Measurements from ENCODE around the gene MARCHF7. TPM values are rescaled to one million over a fixed set of nuclear protein-coding genes. Genes with fewer than 3 reads are reported as not detected.
"Not testable (repeated sequence)": the region's sequence is repeated elsewhere in the genome, so short reads cannot be mapped to it uniquely, and the experiment has no call there.

Gene MARCHF7
- total RNA-seq, 2 experiments from 2014 or later = 81.5 to 82.4 TPM

- H3K9me3 Mint-ChIP-seq = no peaks in the 10 kb centered on the region
- no peaks in the 10 kb centered on the region for H3K27me3 Mint-ChIP-seq (ENCODE audit: low read depth)
- no peak overlapping the region for H3K4me3 Mint-ChIP-seq
- H3K4me1 Mint-ChIP-seq (ENCODE audit: low read depth) = peaks cover 28% of the 10 kb centered on the region
- H3K27ac Mint-ChIP-seq = no peak overlapping the region
- DNase-seq = no peak
- CTCF ChIA-PET = interaction anchor here (1.1 kb wide), 1 partner anchor 810 kb away, joined by 3 read pairs; no protein-coding TSS in a partner anchor
- intact Hi-C loops (cut with micrococcal nuclease) = loop anchor here (5.0 to 10.0 kb wide), 8 partner anchors 503 to 1858 kb away; partner anchors contain the start of genes PSMD14, RBMS1 and TANK
- peaks cover 25% of the 10 kb centered on the region for H3K36me3 Mint-ChIP-seq (ENCODE audit: low read depth)
These were observed 1.6 kb upstream of the MARCHF7 start for GRCh38 chr2:159710601-159711180.

- Mint-ChIP-seq H3K36me3 (ENCODE audit: low read depth) (peaks cover 30% of the 10 kb centered on the region), H3K4me1 (ENCODE audit: low read depth) (peaks cover 37% of the 10 kb centered on the region), H3K27me3 (ENCODE audit: low read depth) (no peaks in the 10 kb centered on the region), H3K27ac (peak overlapping the region; percentile 90), H3K4me3 (peak overlapping the region; percentile 83), H3K9me3 (no peaks in the 10 kb centered on the region)
- no peak for DNase-seq
- intact Hi-C loops (cut with micrococcal nuclease) = loop anchor here (1.0 to 10.0 kb wide), 20 partner anchors 45 to 1859 kb away; partner anchors contain the start of genes CCDC148, PKP4, PSMD14 and RBMS1
- CTCF ChIA-PET = interaction anchor here (1.1 to 1.5 kb wide), 2 partner anchors 45 to 593 kb away, joined by 3 to 4 read pairs; no protein-coding TSS in a partner anchor
These were observed 654 bp upstream of the MARCHF7 start for GRCh38 chr2:159711562-159712142.

- peaks cover 36% of the 10 kb centered on the region for H3K36me3 Mint-ChIP-seq (ENCODE audit: low read depth)
- intact Hi-C loops (cut with micrococcal nuclease) = loop anchor here (1.0 to 10.0 kb wide), 20 partner anchors 43 to 1861 kb away; partner anchors contain the start of genes CCDC148, PKP4, PSMD14 and RBMS1
- CTCF ChIA-PET = interaction anchor here (0.5 to 1.5 kb wide), 3 partner anchors 43 to 263 kb away, joined by 4 to 6 read pairs (median 4); no protein-coding TSS in a partner anchor
- H3K9me3 Mint-ChIP-seq = no peaks in the 10 kb centered on the region
- peak overlapping the region; percentile 99 for H3K4me3 Mint-ChIP-seq
- H3K27me3 Mint-ChIP-seq (ENCODE audit: low read depth) = no peaks in the 10 kb centered on the region
- DNase-seq = no peak
- peaks cover 44% of the 10 kb centered on the region for H3K4me1 Mint-ChIP-seq (ENCODE audit: low read depth)
- H3K27ac Mint-ChIP-seq = peak overlapping the region; percentile 100
These were observed 669 bp downstream of the MARCHF7 start for GRCh38 chr2:159712929-159713420.

DNA sequence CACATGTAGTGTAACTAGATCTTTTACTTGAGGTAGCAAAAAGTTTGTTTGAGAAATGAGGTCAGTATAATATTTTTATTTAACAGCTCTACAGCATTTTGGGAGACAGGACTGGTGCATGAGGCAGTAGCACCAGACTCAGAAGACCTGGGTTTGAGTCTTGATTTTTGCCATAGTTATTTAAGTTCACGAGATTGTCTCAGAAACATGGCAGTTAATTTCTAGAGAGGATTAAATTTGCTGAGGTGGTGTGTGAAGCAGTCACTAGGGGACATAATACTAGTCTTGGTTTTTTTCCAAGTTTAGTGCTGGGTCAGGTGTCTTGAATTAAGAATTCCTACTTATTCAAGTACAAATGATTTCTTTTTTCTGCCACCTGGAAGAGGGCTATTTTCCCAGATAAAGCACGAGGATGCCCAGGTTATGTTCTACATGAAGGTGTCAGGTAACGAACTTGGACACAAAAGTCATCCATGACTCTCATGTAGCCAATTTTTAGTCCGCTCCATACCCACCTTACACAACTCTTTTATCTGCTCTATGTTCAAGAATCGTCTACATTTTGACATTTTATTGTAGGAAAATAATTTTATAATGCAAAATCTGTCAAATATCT is 1.4 kb downstream of the MARCHF7 start:
- Mint-ChIP-seq H3K27ac (peak overlapping the region; percentile 100), H3K9me3 (no peaks in the 10 kb centered on the region), H3K4me3 (peak overlapping the region; percentile 99), H3K36me3 (ENCODE audit: low read depth) (peaks cover 40% of the 10 kb centered on the region), H3K27me3 (ENCODE audit: low read depth) (no peaks in the 10 kb centered on the region), H3K4me1 (ENCODE audit: low read depth) (peaks cover 46% of the 10 kb centered on the region)
- CTCF ChIA-PET = interaction anchor here (0.7 kb wide), 2 partner anchors 19 to 189 kb away, joined by 3 to 4 read pairs; no protein-coding TSS in a partner anchor
- DNase-seq = no peak
- intact Hi-C loops (cut with micrococcal nuclease) = loop anchor here (2.0 to 10.0 kb wide), 11 partner anchors 247 to 1861 kb away; partner anchors contain the start of genes PSMD14, RBMS1 and TANK

- Mint-ChIP-seq H3K4me1 (ENCODE audit: low read depth) (peaks cover 48% of the 10 kb centered on the region), H3K36me3 (ENCODE audit: low read depth) (peaks cover 40% of the 10 kb centered on the region), H3K9me3 (no peaks in the 10 kb centered on the region), H3K27ac (peak overlapping the region; percentile 100), H3K4me3 (peak overlapping the region; percentile 99), H3K27me3 (ENCODE audit: low read depth) (no peaks in the 10 kb centered on the region)
- CTCF ChIA-PET = interaction anchor here (0.7 kb wide), 1 partner anchor 19 kb away, joined by 3 read pairs; no protein-coding TSS in a partner anchor
- intact Hi-C loops (cut with micrococcal nuclease) = loop anchor here (5.0 to 10.0 kb wide), 8 partner anchors 507 to 1862 kb away; partner anchors contain the start of genes PSMD14, RBMS1 and TANK
- no peak for DNase-seq
These were observed 2.1 kb downstream of the MARCHF7 start for GRCh38 chr2:159714247-159714930.

DNA sequence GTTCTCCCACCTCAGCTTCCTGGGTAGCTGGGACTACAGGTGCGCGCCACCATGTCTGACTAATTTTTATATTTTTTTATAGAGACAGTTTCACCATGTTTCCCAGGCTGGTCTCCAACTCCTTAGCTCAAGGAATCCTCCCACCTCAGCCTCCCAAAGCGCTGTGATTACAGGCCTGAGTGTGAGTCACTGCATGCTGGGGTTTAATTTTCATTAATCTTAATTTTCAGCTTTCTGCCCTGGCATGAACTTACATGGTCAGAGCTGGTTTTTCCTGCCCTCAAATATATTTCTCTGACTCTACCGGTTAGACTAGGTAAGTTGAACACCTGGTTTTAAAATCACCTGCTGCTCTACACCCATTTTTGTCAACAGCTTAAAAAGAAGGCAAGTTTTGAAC is 3.1 kb downstream of the MARCHF7 start:
- H3K9me3 Mint-ChIP-seq = no peaks in the 10 kb centered on the region
- H3K27me3 Mint-ChIP-seq (ENCODE audit: low read depth) = no peaks in the 10 kb centered on the region
- peak overlapping the region; percentile 50 for H3K27ac Mint-ChIP-seq
- DNase-seq = no peak
- no peak overlapping the region for H3K4me3 Mint-ChIP-seq
- peaks cover 55% of the 10 kb centered on the region for H3K4me1 Mint-ChIP-seq (ENCODE audit: low read depth)
- intact Hi-C loops (cut with micrococcal nuclease) = loop anchor here (10.0 kb wide), 2 partner anchors 509 to 779 kb away; partner anchors contain the start of gene RBMS1
- peaks cover 48% of the 10 kb centered on the region for H3K36me3 Mint-ChIP-seq (ENCODE audit: low read depth)
- CTCF ChIA-PET = interaction anchor here (0.9 to 1.3 kb wide), 2 partner anchors 12 to 81 kb away, joined by 3 to 4 read pairs; no protein-coding TSS in a partner anchor

DNA sequence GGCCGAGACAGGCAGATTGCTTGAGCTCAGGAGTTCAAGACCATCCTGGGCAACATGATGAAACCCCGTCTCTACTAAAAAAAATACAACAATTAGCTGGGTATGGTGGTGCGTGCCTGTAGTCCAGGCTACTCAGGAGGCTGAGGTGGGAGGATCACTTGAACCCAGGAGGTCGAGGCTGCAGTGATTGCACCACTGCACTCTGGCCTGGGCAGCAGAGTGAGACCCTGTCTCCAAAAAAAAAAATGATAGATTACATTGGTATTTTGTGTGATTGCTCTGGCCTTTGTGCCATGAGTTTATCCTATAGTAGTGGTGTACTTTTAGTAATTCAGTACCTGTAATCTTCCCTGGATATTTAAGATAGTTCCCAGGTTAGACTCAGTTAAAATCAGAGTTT is 4.1 kb downstream of the MARCHF7 start:
- H3K4me3 Mint-ChIP-seq; H3K27me3 Mint-ChIP-seq (ENCODE audit: low read depth); H3K9me3 Mint-ChIP-seq; H3K27ac Mint-ChIP-seq; DNase-seq: not testable (repeated sequence)
- CTCF ChIA-PET = interaction anchor here (0.9 to 1.3 kb wide), 2 partner anchors 11 to 80 kb away, joined by 3 to 4 read pairs; no protein-coding TSS in a partner anchor
- peaks cover 61% of the 10 kb centered on the region for H3K4me1 Mint-ChIP-seq (ENCODE audit: low read depth)
- peaks cover 49% of the 10 kb centered on the region for H3K36me3 Mint-ChIP-seq (ENCODE audit: low read depth)
- intact Hi-C loops (cut with micrococcal nuclease) = loop anchor here (10.0 kb wide), 2 partner anchors 508 to 778 kb away; partner anchors contain the start of gene RBMS1

DNA sequence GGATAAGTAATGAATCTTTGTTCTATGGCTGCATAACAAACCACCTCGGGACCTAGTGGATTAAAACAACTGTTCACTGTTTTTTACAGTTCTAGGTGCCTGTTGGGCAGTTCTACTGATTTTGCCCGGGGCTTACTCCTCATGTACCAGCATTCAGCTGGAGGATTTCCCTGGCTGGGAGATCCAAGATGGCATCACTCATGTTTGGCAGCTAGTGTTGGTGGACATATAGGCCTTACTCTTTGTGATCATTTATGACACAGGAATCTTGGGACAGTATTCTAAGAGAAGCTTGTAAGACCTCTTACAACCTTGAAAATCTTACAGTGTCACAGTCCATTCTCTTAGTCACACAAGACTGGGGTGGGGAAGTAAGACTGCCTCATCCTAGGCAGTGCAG is 4.6 kb downstream of the MARCHF7 start:
- Mint-ChIP-seq H3K27ac (no peak overlapping the region), H3K27me3 (ENCODE audit: low read depth) (no peaks in the 10 kb centered on the region), H3K36me3 (ENCODE audit: low read depth) (peaks cover 49% of the 10 kb centered on the region), H3K4me1 (ENCODE audit: low read depth) (peaks cover 62% of the 10 kb centered on the region), H3K4me3 (no peak overlapping the region), H3K9me3 (no peaks in the 10 kb centered on the region)
- intact Hi-C loops (cut with micrococcal nuclease) = loop anchor here (10.0 kb wide), 2 partner anchors 508 to 778 kb away; partner anchors contain the start of gene RBMS1
- DNase-seq = no peak
- CTCF ChIA-PET = interaction anchor here (0.6 to 1.0 kb wide), 3 partner anchors 12 to 204 kb away, joined by 3 to 5 read pairs (median 3); no protein-coding TSS in a partner anchor

- Mint-ChIP-seq H3K27ac (no peak overlapping the region), H3K4me3 (no peak overlapping the region), H3K36me3 (ENCODE audit: low read depth) (peaks cover 48% of the 10 kb centered on the region), H3K4me1 (ENCODE audit: low read depth) (peaks cover 80% of the 10 kb centered on the region), H3K27me3 (ENCODE audit: low read depth) (no peaks in the 10 kb centered on the region), H3K9me3 (peaks cover 12% of the 10 kb centered on the region)
- intact Hi-C loops (cut with micrococcal nuclease) = no loop called here
- CTCF ChIA-PET = no interaction called here
- no peak for DNase-seq
These were observed 8.4 kb downstream of the MARCHF7 start for GRCh38 chr2:159720676-159721075.

DNA sequence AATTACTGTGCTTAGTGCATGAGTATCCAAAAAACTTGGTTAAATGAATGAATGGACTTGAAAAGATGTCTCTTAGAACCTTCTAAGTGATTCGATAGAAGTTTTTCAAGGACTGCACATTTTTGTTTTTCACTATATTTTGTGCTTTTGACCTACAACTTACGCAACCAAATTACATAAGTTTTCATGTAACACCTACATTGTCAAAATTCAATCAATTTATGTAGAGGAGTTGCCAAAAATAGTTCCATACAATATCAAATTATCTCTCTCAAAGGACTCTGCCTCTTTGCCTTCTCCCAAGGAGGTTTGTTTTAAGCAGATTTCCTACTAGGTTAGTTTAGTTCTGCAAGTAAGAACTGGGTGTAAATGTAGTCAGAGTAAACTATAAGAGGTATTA is 10.3 kb downstream of the MARCHF7 start:
- H3K9me3 Mint-ChIP-seq = peaks cover 12% of the 10 kb centered on the region
- CTCF ChIA-PET = no interaction called here
- DNase-seq = no peak
- H3K4me1 Mint-ChIP-seq (ENCODE audit: low read depth) = peaks cover 78% of the 10 kb centered on the region
- no peak overlapping the region for H3K27ac Mint-ChIP-seq
- H3K4me3 Mint-ChIP-seq = no peak overlapping the region
- no peaks in the 10 kb centered on the region for H3K27me3 Mint-ChIP-seq (ENCODE audit: low read depth)
- intact Hi-C loops (cut with micrococcal nuclease) = no loop called here
- H3K36me3 Mint-ChIP-seq (ENCODE audit: low read depth) = peaks cover 43% of the 10 kb centered on the region

GRCh38 chr2:159724795-159725572 is 12.7 kb downstream of the MARCHF7 start:
- H3K27me3 Mint-ChIP-seq (ENCODE audit: low read depth); DNase-seq; CTCF ChIA-PET; H3K4me3 Mint-ChIP-seq; intact Hi-C loops (cut with micrococcal nuclease): not testable (repeated sequence)
- peaks cover 12% of the 10 kb centered on the region for H3K9me3 Mint-ChIP-seq
- H3K4me1 Mint-ChIP-seq (ENCODE audit: low read depth) = peaks cover 75% of the 10 kb centered on the region
- H3K27ac Mint-ChIP-seq = peak overlapping the region; percentile 21
- H3K36me3 Mint-ChIP-seq (ENCODE audit: low read depth) = peaks cover 38% of the 10 kb centered on the region
